Ovary (tissue), 9 donors: Measurements from ENCODE around the gene COL9A3. TPM values are rescaled to one million over a fixed set of nuclear protein-coding genes. Genes with fewer than 3 reads are reported as not detected.

ENCODE experiments used
- DNase-seq, 5 donors: peaks; one replicate each; pipeline ENCODE4 v3.0.0-alpha.2; 2019 to 2020
- H3K27ac ChIP-seq, 2 donors: fragments of 200-600 bp; one replicate each; pipeline versions ENCODE4 v1.5.1 to v1.8.0; 2019 to 2022
- H3K27me3 ChIP-seq: fragments of 200-600 bp; one replicate; pipeline ENCODE4 v1.8.0; 2022
- H3K36me3 ChIP-seq: fragments of 200-600 bp; sonication (generic); one replicate; pipeline ENCODE4 v1.5.1; 2019
- H3K4me1 ChIP-seq: one replicate; pipeline ENCODE4 v1.8.1; 2013; ENCODE audit warnings: mild to moderate bottlenecking, moderate library complexity; ENCODE audit not compliant: insufficient read depth
- H3K4me3 ChIP-seq: fragments of 200-600 bp; sonication (generic); one replicate; pipeline ENCODE4 v1.5.1; 2017
- H3K9me3 ChIP-seq, 2 donors: fragments of 200-600 bp in 1 of 2; sonication (generic) in 1 of 2; one replicate each; pipeline versions ENCODE4 v1.5.1 to v1.8.1; 2013 to 2019; ENCODE audit warnings: mild to moderate bottlenecking in 1 of 2, moderate library complexity in 1 of 2
- CTCF ChIP-seq, 3 donors: fragments of 450-650 bp in 2 of 3; fragments of 200-600 bp in 1 of 3; IDR thresholded peaks; one replicate each; pipeline versions ENCODE4 v1.5.1 to v1.8.0; 2016 to 2022; ENCODE audit warnings: antibody characterized with exemption in 3 of 3, mild to moderate bottlenecking in 1 of 3
- EP300 ChIP-seq: sonication (generic); formaldehyde crosslinking; IDR thresholded peaks from one replicate; pipeline ENCODE4 v1.6.1; 2017; ENCODE audit warnings: antibody characterized with exemption
- POLR2A ChIP-seq: fragments of 450-650 bp; IDR thresholded peaks from one replicate; pipeline ENCODE4 v1.6.1; 2017; ENCODE audit warnings: antibody characterized with exemption, mild to moderate bottlenecking, moderate library complexity
- WGBS, 3 donors: extraction: QIAGEN DNeasy Blood & Tissue Kit in 1 of 3; methylation state at CpG; one replicate each; pipeline versions ENCODE4 v1.1.5 to v1.1.7; 2013 to 2017; 5-methylcytosine and 5-hydroxymethylcytosine counted together
- intact Hi-C, 4 donors: fragments of 100-400 bp; cut with DNase I; formaldehyde crosslinking; loops; one replicate each; pipeline versions ENCODE4 v1.11.0 to v1.15.1; 2022 to 2023
- polyA plus RNA-seq, 2 donors: library from polyadenylated mRNA; stranded (reverse); fragments of 200-250 nt in 1 of 2; fragments of 350-450 nt in 1 of 2; fragmentation: Illumina TruSeq in 1 of 2; extraction: RNeasy Lipid Tissue Mini Kit (QIAGEN cat#74804) in 1 of 2; gene quantifications; one replicate each; pipeline ENCODE4 v1.2.3, GENCODE V29; 2013 to 2014
- total RNA-seq, 7 donors: library from RNA; depleted of rRNA in 2 of 7; stranded (reverse); fragments of >200 nt in 2 of 7; fragmentation: NEBNext Ultra II Directional in 3 of 7; extraction: Animal tissue kit (Norgen Biotek cat#: 25700) in 3 of 7; gene quantifications; one replicate each; pipeline versions ENCODE4 v1.1.0 to v1.2.4, GENCODE V29; 2016 to 2023
- donor health status: DM: no; HTN: no; CAD: no; lungs with moderate emphysema.
- donor health status: DM: no; HTN: no; CAD: no.
- donor health status: Bipolar disorder and iron deficiency.
- donor health status: DM: yes; HTN: yes; CAD: no.
- donor health status: DM: no; HTN: no; CAD: no.
- donor health status: DM: yes; HTN: yes; CAD: no.

Gene COL9A3
- total and polyA plus RNA-seq, 9 donors, result 0.65 to 3.0 (median 1.6) TPM; not detected in 1

- no peaks in the 10 kb centered on the region for H3K4me1 ChIP-seq
- no peaks in the 10 kb centered on the region for H3K9me3 ChIP-seq
- DNase-seq, result no peak
- intact Hi-C loops, result no loop called here
- H3K4me3 ChIP-seq, result no peak overlapping the region
- no peak for TF ChIP-seq EP300
- no peak for TF ChIP-seq CTCF (IDR thresholded peaks at IDR 0.05)
- no peak for TF ChIP-seq POLR2A
- H3K36me3 ChIP-seq, result no peaks in the 10 kb centered on the region
- H3K27me3 ChIP-seq, result no peaks in the 10 kb centered on the region
- WGBS, 3 donors, result 74 to 81% (median 77%) methylated on average over 20 of the region's 20 CpGs
- no peak overlapping the region for H3K27ac ChIP-seq
Measured at GRCh38 chr20:62885046-62885895, 68.4 kb downstream of the COL9A3 start.

GRCh38 chr20:62885896-62886708, 69.3 kb downstream of the COL9A3 start:
- H3K27ac ChIP-seq, result no peak overlapping the region
- WGBS, 3 donors, result 76 to 79% (median 78%) methylated on average over 23 of the region's 23 CpGs
- no peak for TF ChIP-seq CTCF (IDR thresholded peaks at IDR 0.05)
- TF ChIP-seq POLR2A, result no peak
- TF ChIP-seq EP300, result no peak

GRCh38 chr20:62886709-62887058, 69.8 kb downstream of the COL9A3 start:
- Histone ChIP-seq H3K27me3 (no peaks in the 10 kb centered on the region), H3K4me3 (no peak overlapping the region), H3K4me1 (no peaks in the 10 kb centered on the region), H3K36me3 (no peaks in the 10 kb centered on the region), H3K9me3 (no peaks in the 10 kb centered on the region), H3K27ac (no peak overlapping the region)
- 76 to 78% (median 77%) methylated on average over 7 of the region's 7 CpGs for WGBS, 3 donors
- no peak for TF ChIP-seq POLR2A
- no peak for TF ChIP-seq CTCF (IDR thresholded peaks at IDR 0.05)
- TF ChIP-seq EP300, result no peak
- intact Hi-C loops, result no loop called here
- no peak for DNase-seq

More at GRCh38 chr20:62885896-62886708, 69.3 kb downstream of the COL9A3 start:
- Histone ChIP-seq H3K9me3 (no peaks in the 10 kb centered on the region), H3K4me3 (no peak overlapping the region), H3K4me1 (no peaks in the 10 kb centered on the region), H3K36me3 (no peaks in the 10 kb centered on the region), H3K27me3 (no peaks in the 10 kb centered on the region)
- DNase-seq, result no peak
- intact Hi-C loops, result no loop called here

- no peak overlapping the region for H3K4me3 ChIP-seq
- no peaks in the 10 kb centered on the region for H3K36me3 ChIP-seq
- H3K27me3 ChIP-seq, result no peaks in the 10 kb centered on the region
- TF ChIP-seq POLR2A, result no peak
- TF ChIP-seq EP300, result no peak
- TF ChIP-seq CTCF (IDR thresholded peaks at IDR 0.05), result no peak
- H3K27ac ChIP-seq, result no peak overlapping the region
- peak in 2 of 5 donors; percentile 42 to 65 for DNase-seq
- H3K4me1 ChIP-seq, result no peaks in the 10 kb centered on the region
- H3K9me3 ChIP-seq, result no peaks in the 10 kb centered on the region
- 50 to 61% (median 53%) methylated on average over 12 to 13 of the region's 13 CpGs for WGBS, 3 donors
- intact Hi-C loops, result no loop called here
Measured at GRCh38 chr20:62887152-62887859, 70.5 kb downstream of the COL9A3 start.
